ENCODE measurements around the gene SUCO.

DNA sequence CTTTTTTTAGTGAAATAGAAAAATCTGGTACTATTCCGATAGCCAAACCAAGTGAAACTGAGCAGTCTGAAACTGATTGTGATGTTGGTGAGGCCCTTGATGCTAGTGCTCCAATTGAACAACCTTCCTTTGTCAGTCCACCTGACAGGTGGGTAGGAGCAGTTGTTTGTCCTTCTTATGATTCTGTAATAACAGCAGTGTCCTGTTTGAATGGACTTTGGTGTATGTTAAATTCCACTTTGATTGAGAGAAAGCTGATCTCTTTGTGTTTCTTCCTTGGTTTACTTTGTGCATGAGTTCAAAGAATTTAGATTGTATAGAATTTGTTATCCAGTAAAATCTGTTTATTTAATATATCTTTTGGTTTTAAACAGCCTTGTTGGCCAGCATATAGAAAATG is 24.3 kb downstream of the SUCO start:
- TF ChIP-seq POLR2A (IDR thresholded peaks at IDR 0.05; ENCODE audit: low read depth, low read length) (no peak), POLR2AphosphoS5 (IDR thresholded peaks at IDR 0.05; ENCODE audit: insufficient read depth, low read depth, low read length) (no peak), MYC (IDR thresholded peaks at IDR 0.05; ENCODE audit: low read depth, low read length) (no peak), EZH2 (IDR thresholded peaks at IDR 0.05; ENCODE audit: borderline replicate concordance, low read depth, low read length, severe bottlenecking) (no peak), JUN (IDR thresholded peaks at IDR 0.05; ENCODE audit: borderline replicate concordance, insufficient read depth, insufficient read length, low read depth) (no peak), GATA2 (IDR thresholded peaks at IDR 0.05; ENCODE audit: insufficient read depth, insufficient read length, low read depth, low read length) (no peak), FOS (IDR thresholded peaks at IDR 0.05; ENCODE audit: borderline replicate concordance, insufficient read depth, low read length) (no peak)
- TF ChIP-seq, protein P1, sequence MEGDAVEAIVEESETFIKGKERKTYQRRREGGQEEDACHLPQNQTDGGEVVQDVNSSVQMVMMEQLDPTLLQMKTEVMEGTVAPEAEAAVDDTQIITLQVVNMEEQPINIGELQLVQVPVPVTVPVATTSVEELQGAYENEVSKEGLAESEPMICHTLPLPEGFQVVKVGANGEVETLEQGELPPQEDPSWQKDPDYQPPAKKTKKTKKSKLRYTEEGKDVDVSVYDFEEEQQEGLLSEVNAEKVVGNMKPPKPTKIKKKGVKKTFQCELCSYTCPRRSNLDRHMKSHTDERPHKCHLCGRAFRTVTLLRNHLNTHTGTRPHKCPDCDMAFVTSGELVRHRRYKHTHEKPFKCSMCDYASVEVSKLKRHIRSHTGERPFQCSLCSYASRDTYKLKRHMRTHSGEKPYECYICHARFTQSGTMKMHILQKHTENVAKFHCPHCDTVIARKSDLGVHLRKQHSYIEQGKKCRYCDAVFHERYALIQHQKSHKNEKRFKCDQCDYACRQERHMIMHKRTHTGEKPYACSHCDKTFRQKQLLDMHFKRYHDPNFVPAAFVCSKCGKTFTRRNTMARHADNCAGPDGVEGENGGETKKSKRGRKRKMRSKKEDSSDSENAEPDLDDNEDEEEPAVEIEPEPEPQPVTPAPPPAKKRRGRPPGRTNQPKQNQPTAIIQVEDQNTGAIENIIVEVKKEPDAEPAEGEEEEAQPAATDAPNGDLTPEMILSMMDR (IDR thresholded peaks at IDR 0.05; ENCODE audit: extremely low read depth in 1 of 2, insufficient read depth in 1 of 2, low read depth in 1 of 2, low read length in 2 of 2): no peak
- TF ChIP-seq, protein P2, sequence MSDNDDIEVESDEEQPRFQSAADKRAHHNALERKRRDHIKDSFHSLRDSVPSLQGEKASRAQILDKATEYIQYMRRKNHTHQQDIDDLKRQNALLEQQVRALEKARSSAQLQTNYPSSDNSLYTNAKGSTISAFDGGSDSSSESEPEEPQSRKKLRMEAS (IDR thresholded peaks at IDR 0.05; ENCODE audit: insufficient read depth, insufficient read length): no peak
